Stimulated activated CD8-positive, alpha-beta memory T cell treated with anti-CD3 and anti-CD28 coated beads, Interleukin-2, amount 100 ng/mL, for 1 hour (primary cell): ENCODE results near the gene PLXNC1.

Source experiments
- DNase-seq, 2 donors: peaks; one replicate each; pipeline ENCODE4 v3.0.0-alpha.2; 2020; ENCODE audit warnings: low read depth in 2 of 2

PLXNC1 gene

DNA sequence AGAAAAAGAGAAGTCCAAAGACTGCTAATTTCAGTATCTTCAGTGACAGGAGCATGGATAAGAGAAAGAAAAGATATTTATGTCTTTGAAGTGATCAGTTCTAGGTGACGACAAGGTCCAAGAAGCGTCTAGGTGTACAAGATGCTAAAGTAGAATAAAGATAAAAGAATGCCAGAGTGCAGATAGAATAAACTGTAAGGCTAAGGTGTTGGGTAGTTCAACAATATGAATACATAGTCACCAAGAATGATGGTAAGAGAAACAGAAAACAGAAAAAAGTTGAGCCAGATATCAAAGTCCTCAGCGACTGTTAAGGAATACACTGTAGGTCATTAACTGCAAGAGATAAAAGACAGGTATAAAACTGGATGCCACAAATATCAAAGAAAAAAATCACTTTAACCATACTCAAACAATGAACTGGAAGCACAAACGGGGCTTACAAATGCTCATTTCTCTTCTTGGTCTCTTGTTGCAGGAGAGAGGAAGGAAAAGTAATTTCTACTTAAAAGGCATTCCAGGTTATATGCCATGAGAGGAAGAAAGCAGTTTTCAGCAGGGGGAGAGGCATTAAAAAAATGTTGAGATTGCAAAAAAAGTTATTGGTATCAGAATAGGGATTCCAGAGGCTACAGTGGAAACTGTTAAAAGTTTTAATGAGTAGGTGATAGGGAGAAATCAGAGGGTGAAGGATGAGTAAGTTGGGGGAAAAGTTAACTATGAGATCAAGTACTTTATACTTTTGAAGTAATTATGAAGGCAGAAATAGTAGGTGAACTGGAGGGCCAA, 189.8 kb downstream of the PLXNC1 start:
- no peak for DNase-seq

DNA sequence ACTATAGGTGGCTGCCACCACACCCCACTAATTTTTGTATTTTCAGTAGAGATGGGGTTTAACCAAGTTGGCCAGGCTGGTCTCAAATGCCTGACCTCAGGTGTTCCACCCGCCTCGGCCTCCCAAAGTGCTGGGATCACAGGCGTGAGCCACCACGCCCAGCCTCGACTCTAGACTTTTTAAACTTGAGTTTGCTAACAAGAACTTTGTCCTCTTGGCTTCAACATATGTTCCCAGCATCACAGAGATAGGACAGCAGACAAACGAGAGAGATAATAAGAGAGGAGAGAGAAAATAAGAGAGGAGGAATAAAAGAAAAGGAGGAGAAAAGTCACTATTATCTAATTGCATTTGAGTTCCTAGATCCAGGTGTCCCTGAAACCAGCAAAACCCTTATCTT, 192.2 kb downstream of the PLXNC1 start:
- no peak for DNase-seq

DNA sequence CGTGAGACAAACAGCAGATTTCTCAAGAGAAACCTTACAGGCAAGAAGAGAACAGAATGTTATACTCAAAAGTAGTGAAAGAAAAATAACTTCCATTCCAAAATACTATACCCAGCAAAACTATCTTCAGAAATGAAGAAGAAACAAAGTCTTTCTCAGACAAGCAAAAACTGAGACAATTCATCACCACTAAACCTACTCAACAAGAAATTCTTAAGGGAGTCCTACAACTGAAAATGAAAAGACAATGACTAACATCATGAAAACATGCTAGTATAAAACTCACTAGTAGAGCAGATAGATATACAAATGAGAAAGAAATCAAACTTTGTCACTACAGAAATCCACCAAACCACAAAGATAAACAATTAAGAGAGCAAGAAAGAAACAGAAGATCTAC, 204.8 kb downstream of the PLXNC1 start:
- no peak for DNase-seq
